Heart left ventricle (tissue), 16 donors: Measurements from ENCODE around the gene CFAP77. TPM values are rescaled to one million over a fixed set of nuclear protein-coding genes. Genes with fewer than 3 reads are reported as not detected.
A peak's percentile ranks its signal among the peaks of the same experiment; 100 is the strongest.

Experiments
- ATAC-seq, 4 donors: fragments of 200-7000 bp; cut with Tn5 transposase; one replicate each; pipeline ENCODE4 v1.9.1; 2020 to 2022; ENCODE audit warnings: moderate library complexity in 4 of 4, mild to moderate bottlenecking in 3 of 4, moderate number of reproducible peaks in 1 of 4
- DNase-seq, 5 donors: peaks; one replicate each; pipeline ENCODE4 v3.0.0-alpha.2; 2020
- H3K27ac ChIP-seq, 12 donors: fragments of 200-600 bp; sonication (generic) in 4 of 12; one replicate each; pipeline versions ENCODE4 v1.5.0 to v1.8.0; 2016 to 2022; ENCODE audit warnings: mild to moderate bottlenecking in 2 of 12
- H3K27me3 ChIP-seq, 9 donors: fragments of 200-600 bp; sonication (generic) in 2 of 9; one replicate each; pipeline versions ENCODE4 v1.5.1 to v1.8.0; 2016 to 2022; ENCODE audit warnings: mild to moderate bottlenecking in 3 of 9
- H3K36me3 ChIP-seq, 9 donors: fragments of 200-600 bp; sonication (generic) in 2 of 9; one replicate each; pipeline versions ENCODE4 v1.5.0 to v1.8.0; 2018 to 2022; ENCODE audit warnings: mild to moderate bottlenecking in 2 of 9
- H3K4me1 ChIP-seq, 12 donors: fragments of 200-600 bp; sonication (generic) in 4 of 12; one replicate each; pipeline versions ENCODE4 v1.5.0 to v1.8.0; 2016 to 2022; ENCODE audit warnings: mild to moderate bottlenecking in 3 of 12
- H3K4me3 ChIP-seq, 12 donors: fragments of 200-600 bp; sonication (generic) in 4 of 12; one replicate each; pipeline versions ENCODE4 v1.5.0 to v1.8.0; 2017 to 2022; ENCODE audit warnings: mild to moderate bottlenecking in 9 of 12, moderate library complexity in 4 of 12
- H3K9me3 ChIP-seq, 12 donors: fragments of 200-600 bp; sonication (generic) in 4 of 12; one replicate each; pipeline versions ENCODE4 v1.5.0 to v1.8.0; 2016 to 2022; ENCODE audit warnings: mild to moderate bottlenecking in 1 of 12
- CTCF ChIP-seq, 12 donors: fragments of 200-600 bp; sonication (generic) in 4 of 12; IDR thresholded peaks; one replicate each; pipeline versions ENCODE4 v1.5.0 to v1.8.0; 2018 to 2022; ENCODE audit warnings: antibody characterized with exemption in 12 of 12, mild to moderate bottlenecking in 5 of 12
- POLR2A ChIP-seq, 2 donors: fragments of 450-650 bp; IDR thresholded peaks; one replicate each; pipeline ENCODE4 v1.6.1; 2017; ENCODE audit warnings: antibody characterized with exemption in 2 of 2, mild to moderate bottlenecking in 2 of 2, moderate library complexity in 2 of 2
- WGBS, 4 donors: extraction: QIAGEN DNeasy Blood & Tissue Kit in 2 of 4; methylation state at CpG; one replicate each; pipeline versions ENCODE4 v1.1.5 to v1.1.7; 2013 to 2018; 5-methylcytosine and 5-hydroxymethylcytosine counted together
- intact Hi-C, 10 donors: fragments of 100-400 bp; cut with DNase I; formaldehyde crosslinking; loops; one replicate each; pipeline versions ENCODE4 v1.11.1 to v1.14.2; 2022
- polyA plus RNA-seq, 2 donors: library from polyadenylated mRNA; stranded (reverse); fragments of 200-250 nt; gene quantifications; one replicate each; pipeline ENCODE4 v1.2.3, GENCODE V29; 2013
- total RNA-seq, 9 donors: library from RNA; depleted of rRNA in 2 of 9; stranded (reverse); fragments of >200 nt in 2 of 9; fragmentation: NEBNext Ultra II Directional in 3 of 9; extraction: Animal tissue kit (Norgen Biotek cat#: 25700) in 3 of 9; gene quantifications; one replicate each; pipeline versions ENCODE4 v1.1.0 to v1.2.4, GENCODE V29; 2016 to 2023
- donor health status: ischemic (EF 13 %, LVEDD 7.1; RV severe dilation, severe dysfunction).
- donor health status: healthy with polysubstance abuse.
- donor health status: DM: no; HTN: yes; CAD: no.
- donor health status: DM: no; HTN: no; CAD: no.
- donor health status: ischemic (EF 25% LVEDD 6.9; RV normal size, moderate dysfunction).
- donor health status: ischemic (EF 25% LVEDD 5.7; RV mildly dilated, moderate dysfunction).
- donor health status: healthy.
- donor health status: DM: yes; HTN: yes; CAD: no.
- donor health status: ischemic (EF 35%, LVEDD 5.7; RV mildly dilated, moderate dysfunction).
- donor health status: nonischemic (EF 11% LVEDD 7.7; RV severe dilation, severe dysfunction).
- donor health status: DM: yes; HTN: yes; CAD: no.
- donor health status: PGD.
- donor health status: ischemic (EF 29% LVEDD 5.4; RV normal size, mild dysfunction).
- donor health status: nonischemic (EF 23%, LVEDD 6.1; RV moderate dilation, normal function).

Gene CFAP77
- total and polyA plus RNA-seq, 11 donors: 1.3 to 6.8 (median 2.2) TPM

- intact Hi-C loops: no loop called here
- peaks cover 0 to 7% (median 0%) of the 10 kb centered on the region in 9 donors for H3K27me3 ChIP-seq
- no peak for ATAC-seq
- no peak overlapping the region for H3K4me3 ChIP-seq
- H3K27ac ChIP-seq: no peak overlapping the region
- 71 to 82% (median 78%) methylated on average over 26 of the region's 26 CpGs for WGBS, 4 donors
- peaks cover 0 to 15% (median under 1%) of the 10 kb centered on the region in 12 donors for H3K4me1 ChIP-seq
- DNase-seq: no peak
- TF ChIP-seq POLR2A (IDR thresholded peaks at IDR 0.05) (no peak), CTCF (IDR thresholded peaks at IDR 0.05) (no peak)
- peaks cover 0 to 3% (median 0%) of the 10 kb centered on the region in 12 donors for H3K9me3 ChIP-seq
- no peaks in the 10 kb centered on the region for H3K36me3 ChIP-seq
Observed at GRCh38 chr9:132556714-132557113, 146.7 kb downstream of the CFAP77 start.

- TF ChIP-seq POLR2A (IDR thresholded peaks at IDR 0.05) (no peak), CTCF (IDR thresholded peaks at IDR 0.05) (no peak)
- H3K36me3 ChIP-seq: no peaks in the 10 kb centered on the region
- H3K4me1 ChIP-seq: peaks cover 0 to 19% (median 3%) of the 10 kb centered on the region in 12 donors
- no peak overlapping the region for H3K4me3 ChIP-seq
- H3K27ac ChIP-seq: no peak overlapping the region
- ATAC-seq: no peak
- H3K27me3 ChIP-seq: peaks cover 0 to 7% (median 0%) of the 10 kb centered on the region in 9 donors
- peaks cover 0 to 3% (median 0%) of the 10 kb centered on the region in 12 donors for H3K9me3 ChIP-seq
- DNase-seq: peak in 1 of 5 donors; percentile 42
- intact Hi-C loops: no loop called here
- 88 to 91% (median 90%) methylated on average over 13 to 15 of the region's 15 CpGs for WGBS, 4 donors
Observed at GRCh38 chr9:132557159-132557558, 147.1 kb downstream of the CFAP77 start.

GRCh38 chr9:132559711-132560110 lies 149.7 kb downstream of the CFAP77 start:
- peaks cover 0 to 24% (median 4%) of the 10 kb centered on the region in 12 donors for H3K4me1 ChIP-seq
- H3K27me3 ChIP-seq: peaks cover 0 to 10% (median 0%) of the 10 kb centered on the region in 9 donors
- no peaks in the 10 kb centered on the region for H3K36me3 ChIP-seq
- peaks cover 0 to 3% (median 0%) of the 10 kb centered on the region in 12 donors for H3K9me3 ChIP-seq
- no peak for ATAC-seq
- H3K27ac ChIP-seq: no peak overlapping the region
- WGBS, 4 donors: 91 to 94% (median 93%) methylated on average over 2 of the region's 2 CpGs
- no peak overlapping the region for H3K4me3 ChIP-seq
- no peak for DNase-seq
- intact Hi-C loops: loop anchor here in 1 of 10 donors (5.0 kb wide), 1 partner anchor 147 kb away; the partner anchor contains the start of gene CFAP77
- TF ChIP-seq POLR2A (IDR thresholded peaks at IDR 0.05) (no peak), CTCF (IDR thresholded peaks at IDR 0.05) (no peak)

GRCh38 chr9:132560616-132561202 lies 150.7 kb downstream of the CFAP77 start:
- H3K27ac ChIP-seq: peak overlapping the region in 2 of 12 donors; percentile 11 to 27
- peaks cover 0 to 3% (median 0%) of the 10 kb centered on the region in 12 donors for H3K9me3 ChIP-seq
- WGBS, 4 donors: 17 to 25% (median 22%) methylated on average over 13 to 14 of the region's 14 CpGs
- ATAC-seq (peak in 3 of 4 donors; percentile 29 to 78 (median 50)), DNase-seq (no peak)
- intact Hi-C loops: loop anchor here in 1 of 10 donors (5.0 kb wide), 1 partner anchor 148 kb away; the partner anchor contains the start of gene CFAP77
- H3K36me3 ChIP-seq: no peaks in the 10 kb centered on the region
- TF ChIP-seq POLR2A (IDR thresholded peaks at IDR 0.05) (no peak), CTCF (IDR thresholded peaks at IDR 0.05) (no peak)
- peak overlapping the region in 1 of 12 donors; percentile 13 for H3K4me3 ChIP-seq
- H3K27me3 ChIP-seq: peaks cover 0 to 10% (median 0%) of the 10 kb centered on the region in 9 donors
- H3K4me1 ChIP-seq: peaks cover 0 to 24% (median 4%) of the 10 kb centered on the region in 12 donors
